ENCODE results near the gene THOC7. TPM values are rescaled to one million over a fixed set of nuclear protein-coding genes. Genes with fewer than 3 reads are reported as not detected.

THOC7 gene
- total and polyA plus RNA-seq, 2 of the 4 experiments (the other 2 are of a cell fraction) = 25.8 to 55.9 TPM

GRCh38 chr3:63910891-63911290 is 47.3 kb upstream of the THOC7 start:
- CTCF ChIA-PET = interaction anchor here (0.9 to 1.0 kb wide), 2 partner anchors 22 to 51 kb away, joined by 3 read pairs; no protein-coding TSS in a partner anchor
- Histone ChIP-seq H3K4me2 (ENCODE audit: low read depth, low read length) (peak overlapping the region; percentile 100; the same call in 1 of the 2 replicates), H2AK5ac (ENCODE audit: low read depth, low read length) (no peak overlapping the region), H3K9me3 (ENCODE audit: control insufficient read depth, insufficient read depth, low read length) (no peaks in the 10 kb centered on the region), H2AK9ac (replicated peaks; ENCODE audit: low read depth, low read length, poor library complexity) (no peak overlapping the region), H3K9ac (ENCODE audit: low read depth, low read length) (peak overlapping the region; percentile 98; the same call in 1 of the 2 replicates), H4K5ac (ENCODE audit: low read depth, low read length) (no peak overlapping the region; the same call in 1 of the 2 replicates), H4K8ac (ENCODE audit: low read depth in 2 of 2, low read length in 2 of 2) (no peak overlapping the region), H3K36me3 (ENCODE audit: control insufficient read depth, insufficient read depth, low read length) (peaks cover 4% of the 10 kb centered on the region), H3K4me3 (ENCODE audit: insufficient read depth, low read depth, low read length) (no peak overlapping the region; the same call in 1 of the 2 replicates), H2BK120ac (ENCODE audit: low read depth, low read length) (no peak overlapping the region), H2BK15ac (ENCODE audit: low read depth, low read length) (no peak overlapping the region), H3K14ac (replicated peaks; ENCODE audit: low read depth, low read length) (no peak overlapping the region), H3K18ac (ENCODE audit: low read depth, low read length) (peak overlapping the region; percentile 20; the same call in 1 of the 2 replicates), H3K23ac (ENCODE audit: low read depth, low read length) (peak overlapping the region; percentile 95; the same call in 1 of the 2 replicates), H3K27me3 (ENCODE audit: control insufficient read depth, insufficient read depth, low read length) (no peaks in the 10 kb centered on the region), H3K56ac (ENCODE audit: extremely low read depth, insufficient read depth, low read length) (no peak overlapping the region), H2BK5ac (ENCODE audit: low read depth, low read length, poor library complexity, severe bottlenecking) (no peak overlapping the region), H3K4ac (ENCODE audit: low read depth, low read length) (peak overlapping the region; percentile 1; the same call in 1 of the 2 replicates), H3K9me1 (ENCODE audit: insufficient read depth, low read length) (no peaks in the 10 kb centered on the region; the same call in 1 of the 2 replicates), H3K79me1 (ENCODE audit: low read depth in 1 of 2, low read length in 2 of 2) (peaks cover 19 to 76% of the 10 kb centered on the region in 2 experiments), H2BK20ac (ENCODE audit: low read depth, low read length) (no peak overlapping the region), H2AFZ (replicated peaks; ENCODE audit: low read length, poor library complexity) (no peak overlapping the region), H3K27ac (ENCODE audit: insufficient read depth, low read length) (no peak overlapping the region), H4K20me1 (ENCODE audit: insufficient read depth, low read length) (peaks cover 18% of the 10 kb centered on the region; the same call in 1 of the 2 replicates), H3K4me1 (ENCODE audit: control insufficient read depth, insufficient read depth, low read length) (peaks cover 7% of the 10 kb centered on the region), H4K91ac (ENCODE audit: insufficient read depth, low read depth, low read length) (no peak overlapping the region)
- ATAC-seq (ENCODE audit: low read depth) (no peak), DNase-seq (peak; percentile 59)
- intact Hi-C loops (cut with micrococcal nuclease) (loop anchor here (5.0 kb wide), 3 partner anchors 34 to 591 kb away; no protein-coding TSS in a partner anchor), in situ Hi-C loops (cut with MboI; ENCODE audit: low sequenced_read_pairs) (no loop called here), dilution Hi-C loops (cut with HindIII; ENCODE audit: low sequenced_read_pairs, unreplicated experiment) (no loop called here)
- no peak for TF ChIP-seq FOS (IDR thresholded peaks at IDR 0.05; ENCODE audit: low read depth, low read length)
- TF ChIP-seq NFE2L2 (IDR thresholded peaks at IDR 0.05; ENCODE audit: low read depth, low read length) = no peak
- TF ChIP-seq RFX5 (IDR thresholded peaks at IDR 0.05; ENCODE audit: low read depth, low read length) = no peak
- TF ChIP-seq, protein P1, sequence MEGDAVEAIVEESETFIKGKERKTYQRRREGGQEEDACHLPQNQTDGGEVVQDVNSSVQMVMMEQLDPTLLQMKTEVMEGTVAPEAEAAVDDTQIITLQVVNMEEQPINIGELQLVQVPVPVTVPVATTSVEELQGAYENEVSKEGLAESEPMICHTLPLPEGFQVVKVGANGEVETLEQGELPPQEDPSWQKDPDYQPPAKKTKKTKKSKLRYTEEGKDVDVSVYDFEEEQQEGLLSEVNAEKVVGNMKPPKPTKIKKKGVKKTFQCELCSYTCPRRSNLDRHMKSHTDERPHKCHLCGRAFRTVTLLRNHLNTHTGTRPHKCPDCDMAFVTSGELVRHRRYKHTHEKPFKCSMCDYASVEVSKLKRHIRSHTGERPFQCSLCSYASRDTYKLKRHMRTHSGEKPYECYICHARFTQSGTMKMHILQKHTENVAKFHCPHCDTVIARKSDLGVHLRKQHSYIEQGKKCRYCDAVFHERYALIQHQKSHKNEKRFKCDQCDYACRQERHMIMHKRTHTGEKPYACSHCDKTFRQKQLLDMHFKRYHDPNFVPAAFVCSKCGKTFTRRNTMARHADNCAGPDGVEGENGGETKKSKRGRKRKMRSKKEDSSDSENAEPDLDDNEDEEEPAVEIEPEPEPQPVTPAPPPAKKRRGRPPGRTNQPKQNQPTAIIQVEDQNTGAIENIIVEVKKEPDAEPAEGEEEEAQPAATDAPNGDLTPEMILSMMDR (conservative IDR thresholded peaks at IDR 0.05; ENCODE audit: low read depth, low read length) = no peak
- TF ChIP-seq MAZ (IDR thresholded peaks at IDR 0.05; ENCODE audit: borderline replicate concordance, low read depth, low read length) = no peak
- TF ChIP-seq BHLHE40 (IDR thresholded peaks at IDR 0.05; ENCODE audit: low read depth, low read length) = no peak
- TF ChIP-seq MAFK (IDR thresholded peaks at IDR 0.05; ENCODE audit: low read depth, low read length) = no peak
- no peak for TF ChIP-seq RAD21 (IDR thresholded peaks at IDR 0.05; ENCODE audit: low read length)
- TF ChIP-seq SMC3 (IDR thresholded peaks at IDR 0.05; ENCODE audit: low read depth, low read length) = no peak
- TF ChIP-seq CEBPB (IDR thresholded peaks at IDR 0.05; ENCODE audit: low read depth, low read length) = no peak
- TF ChIP-seq POLR2A (IDR thresholded peaks at IDR 0.05; ENCODE audit: low read depth, low read length) = no peak
- TF ChIP-seq ELK1 (IDR thresholded peaks at IDR 0.05; ENCODE audit: borderline replicate concordance, low read depth, low read length) = no peak
- POLR2A ChIA-PET (ENCODE audit: unreplicated experiment) = no interaction called here
- no TSS peak for BruUV-seq (replicated peaks)
- WGBS, 2 experiments (ENCODE audit: extremely low coverage in 2 of 2, insufficient read length in 1 of 2) = no CpG with 5 or more reads among the region's 1 CpG
